Raji (cell line): ENCODE results near the gene NEK10.

Experiments
- POLR2A ChIP-seq: IDR thresholded peaks from 2 replicates; pipeline ENCODE4 v1.6.1; 2011; ENCODE audit warnings: low read depth, low read length, control low read depth; ENCODE audit not compliant: insufficient read depth

Gene NEK10

DNA sequence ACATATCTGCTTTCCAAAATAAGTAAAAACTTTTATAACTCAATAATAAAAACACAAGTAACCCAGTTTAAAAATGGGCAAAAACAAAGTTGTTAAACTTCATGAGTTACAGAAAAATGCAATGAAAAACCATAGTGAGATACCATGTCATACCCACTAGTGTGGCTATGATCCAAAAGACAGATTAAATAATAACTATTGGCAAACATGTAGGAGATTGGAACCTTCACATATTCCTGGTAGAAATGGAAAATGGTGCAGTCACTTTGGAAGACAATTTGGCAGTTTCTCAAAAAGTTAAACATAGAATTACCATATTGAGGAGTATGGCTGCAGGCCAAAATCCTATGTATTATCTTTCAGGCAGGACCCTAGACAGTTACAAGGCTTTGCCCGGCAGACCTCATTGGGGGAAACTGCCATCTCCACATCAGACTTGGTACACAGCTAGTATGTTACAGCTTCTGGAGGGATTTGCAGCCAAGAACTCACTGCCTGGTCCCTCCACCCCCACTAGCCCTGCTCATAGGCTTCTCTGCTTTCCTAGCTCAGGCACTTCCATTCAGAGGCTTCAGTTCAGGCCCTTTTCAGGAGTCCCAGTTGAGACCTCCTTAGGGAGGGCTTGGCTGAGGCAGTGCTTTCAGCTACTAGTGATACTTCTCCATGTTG, 147.8 kb downstream of the NEK10 start:
- no peak for TF ChIP-seq POLR2A

DNA sequence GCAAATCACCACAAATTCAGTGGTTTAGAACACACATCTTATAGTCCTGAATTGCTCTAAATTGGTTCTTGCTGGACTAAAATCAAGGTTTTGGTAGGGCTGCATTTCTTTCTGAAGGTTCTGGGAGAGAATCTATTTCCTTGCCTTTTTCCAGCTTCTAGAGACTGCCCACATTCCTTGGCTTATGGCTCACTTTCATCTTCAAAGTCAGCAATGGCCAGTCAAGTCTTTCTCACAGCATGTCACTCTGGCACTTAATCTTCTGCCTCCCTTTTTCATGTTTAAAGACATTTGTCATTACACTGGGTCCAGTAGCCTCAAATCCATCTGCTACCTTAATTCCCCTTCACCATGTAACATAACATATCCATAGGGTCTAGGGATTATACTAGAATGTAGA, 149.0 kb downstream of the NEK10 start:
- TF ChIP-seq POLR2A: no peak

DNA sequence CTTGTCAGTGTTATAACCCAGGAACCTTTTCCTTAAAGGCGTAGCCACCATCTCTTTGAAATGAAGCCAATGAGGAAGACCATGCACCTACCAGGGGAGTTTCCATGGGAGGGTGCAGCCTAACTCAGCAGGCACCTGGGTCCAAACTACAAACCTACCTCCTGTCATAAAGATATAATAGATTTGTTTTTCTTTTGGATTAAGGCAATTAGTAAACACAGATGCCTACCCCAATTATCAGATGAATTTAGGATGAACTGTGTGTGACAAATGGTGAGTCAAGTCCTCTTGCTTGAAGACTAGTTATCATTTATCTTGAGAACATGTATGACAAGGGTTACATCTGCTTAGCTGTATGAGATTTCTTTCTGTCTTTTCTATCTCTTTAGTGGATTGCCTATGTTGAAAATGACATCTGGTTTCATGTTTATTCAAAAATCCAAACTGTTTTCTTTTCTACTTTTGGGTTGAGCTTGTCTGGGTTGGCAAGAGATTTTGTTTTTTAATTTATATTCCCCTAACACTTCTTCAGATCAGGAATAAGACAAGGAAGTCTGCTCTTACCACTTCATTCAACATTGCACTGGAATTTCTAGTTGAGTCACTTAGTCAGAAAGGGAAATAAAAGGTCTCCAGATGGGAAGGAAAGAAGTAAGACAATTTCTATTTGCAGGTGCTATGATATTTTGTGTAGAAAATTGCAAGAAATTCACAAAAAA, 149.9 kb downstream of the NEK10 start:
- TF ChIP-seq POLR2A: no peak

DNA sequence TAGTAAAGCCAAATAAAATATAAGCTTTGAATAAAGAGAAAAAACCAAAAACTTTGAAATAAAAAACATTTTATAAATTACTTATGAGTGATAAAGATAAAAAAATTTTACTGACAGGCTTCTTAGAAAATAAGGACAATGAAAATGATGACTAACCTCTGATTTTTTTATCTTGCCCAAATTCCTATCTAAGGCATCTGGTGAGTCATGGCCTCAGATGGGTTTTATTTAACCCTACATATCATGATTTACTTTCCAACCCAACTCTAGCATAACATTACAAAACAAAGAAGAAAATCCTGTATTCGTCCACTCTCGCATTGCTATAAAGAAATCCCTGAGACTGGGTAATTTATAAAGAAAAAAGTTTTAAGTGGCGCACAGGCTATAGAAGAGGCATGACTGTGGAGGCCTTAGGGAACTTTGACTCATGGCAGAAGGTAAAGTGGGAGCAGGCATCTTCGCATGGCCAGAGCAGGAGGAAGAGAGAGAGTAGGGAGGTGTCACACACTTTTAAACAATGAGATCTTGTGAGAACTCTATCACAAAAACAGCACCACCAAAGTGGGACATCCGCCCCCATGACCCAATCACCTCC, 152.1 kb downstream of the NEK10 start:
- no peak for TF ChIP-seq POLR2A

DNA sequence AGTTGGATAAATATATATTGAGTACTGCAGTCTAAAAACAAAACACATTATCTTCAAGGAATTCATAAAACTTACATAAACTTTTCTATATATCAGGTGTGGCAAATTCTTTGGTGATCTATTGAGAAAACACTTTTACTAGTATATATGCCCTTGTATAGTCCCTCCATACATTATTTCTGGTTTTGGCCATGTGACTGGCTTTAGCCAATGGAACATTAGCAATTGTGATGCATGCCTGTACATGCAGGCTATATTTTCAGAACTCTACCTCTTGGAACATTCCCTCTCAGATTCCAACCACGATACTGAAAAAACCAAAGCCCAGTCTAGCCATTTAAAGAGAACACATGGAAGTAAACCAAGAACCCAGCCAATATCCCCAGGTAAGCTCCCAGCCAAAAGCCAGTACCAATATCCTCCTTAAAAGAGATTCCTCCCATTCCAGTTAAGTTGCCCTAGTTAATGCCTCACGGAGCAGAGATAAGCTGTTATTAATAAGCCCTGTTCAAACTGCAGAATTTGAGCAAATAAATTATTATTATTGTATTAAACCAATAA, 152.8 kb downstream of the NEK10 start:
- TF ChIP-seq POLR2A: no peak

DNA sequence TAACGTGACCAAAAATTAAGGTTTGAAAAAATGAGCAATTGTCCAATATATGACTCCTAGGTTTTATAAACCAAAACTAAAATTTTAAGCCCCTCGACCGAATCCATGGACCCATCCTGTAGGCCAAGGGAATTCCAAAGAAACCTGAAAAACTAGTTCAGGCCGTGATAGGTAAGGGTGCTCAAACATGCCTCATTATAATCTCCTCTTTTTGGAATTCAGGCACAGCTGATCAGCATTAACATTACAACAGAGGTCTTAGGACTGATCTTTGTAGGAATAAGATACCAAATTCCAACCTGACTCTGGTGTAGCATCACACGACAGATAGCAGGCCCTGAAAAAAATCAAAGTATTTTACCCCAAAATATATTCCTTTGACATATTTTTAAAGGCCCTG, 155.7 kb downstream of the NEK10 start:
- TF ChIP-seq POLR2A: no peak

DNA sequence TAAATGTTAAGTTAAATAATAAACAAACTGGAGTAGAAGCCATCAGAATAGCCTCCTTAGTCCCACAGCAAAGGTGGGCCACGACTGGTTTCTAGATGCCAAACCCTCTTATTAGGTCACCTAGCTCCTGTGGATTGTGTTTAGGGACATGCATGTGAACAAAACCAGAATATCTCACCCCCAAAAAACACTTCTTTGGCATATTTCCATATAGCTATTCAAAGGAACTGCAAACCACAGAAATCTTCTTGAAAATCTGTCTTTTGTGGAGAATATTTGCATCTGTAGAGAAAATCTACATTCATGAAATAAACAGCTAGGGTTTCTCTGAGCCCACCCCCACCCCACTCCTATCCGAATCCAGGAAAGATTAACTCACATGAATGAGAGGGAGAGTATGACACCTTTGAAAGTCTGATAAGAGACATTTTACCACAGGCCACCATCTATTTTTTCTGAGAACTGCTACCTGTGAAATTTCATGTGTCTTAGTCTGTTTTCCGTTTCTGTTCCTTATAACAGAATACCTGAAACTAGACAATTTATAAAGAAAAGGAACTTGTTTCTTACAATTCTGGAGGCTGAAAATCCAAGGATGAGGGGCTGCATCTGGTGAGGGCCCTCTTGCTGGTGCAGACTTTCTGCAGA, 159.4 kb downstream of the NEK10 start:
- TF ChIP-seq POLR2A: no peak

DNA sequence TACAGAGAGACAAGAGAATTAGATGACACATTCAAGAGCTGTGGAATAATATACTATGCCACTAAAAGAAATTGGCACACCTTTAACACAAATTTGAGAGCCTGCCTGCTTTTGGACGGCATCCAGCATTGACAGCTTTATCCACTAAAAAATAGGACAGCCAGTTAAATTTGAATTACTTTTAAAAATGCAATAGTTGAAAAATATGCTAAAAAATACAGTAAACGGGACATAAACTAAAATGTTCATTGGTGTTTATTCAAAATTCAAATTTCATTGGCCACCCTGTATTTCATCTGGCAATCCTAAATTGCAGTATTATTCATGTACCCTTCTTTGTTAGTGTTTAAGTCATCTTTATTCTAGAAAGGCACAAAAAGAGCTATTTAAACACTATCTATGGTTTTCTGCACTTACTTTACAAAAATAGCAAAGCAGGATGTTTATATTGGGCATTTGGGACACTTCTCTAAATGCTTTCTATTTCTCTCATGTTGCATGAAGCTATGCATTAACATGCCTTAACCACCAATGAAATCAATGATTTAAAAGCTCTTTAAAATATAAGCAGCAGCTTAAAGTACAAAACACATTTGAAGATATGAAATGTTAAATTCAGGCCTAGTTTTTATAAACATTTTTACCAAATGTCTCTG, 160.1 kb downstream of the NEK10 start:
- no peak for TF ChIP-seq POLR2A

DNA sequence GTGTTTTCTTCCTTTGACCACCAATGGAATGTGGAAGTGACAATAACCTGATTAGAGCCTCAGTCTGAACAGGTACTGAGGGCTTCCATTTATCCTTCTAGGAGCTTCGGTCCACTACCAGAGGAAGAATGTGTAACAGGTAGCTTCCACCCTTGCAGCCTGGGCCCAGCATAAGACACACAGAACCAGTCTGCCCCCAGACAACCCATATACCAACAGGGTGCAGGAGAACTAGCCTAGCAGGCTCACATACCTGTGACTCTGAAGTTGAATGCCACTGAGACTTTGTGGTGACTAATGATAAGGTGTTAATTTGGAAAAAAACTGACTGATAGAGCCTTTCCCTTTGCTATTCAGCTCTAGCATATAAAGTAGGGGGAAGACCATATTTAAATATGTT, 166.2 kb downstream of the NEK10 start:
- TF ChIP-seq POLR2A: no peak

DNA sequence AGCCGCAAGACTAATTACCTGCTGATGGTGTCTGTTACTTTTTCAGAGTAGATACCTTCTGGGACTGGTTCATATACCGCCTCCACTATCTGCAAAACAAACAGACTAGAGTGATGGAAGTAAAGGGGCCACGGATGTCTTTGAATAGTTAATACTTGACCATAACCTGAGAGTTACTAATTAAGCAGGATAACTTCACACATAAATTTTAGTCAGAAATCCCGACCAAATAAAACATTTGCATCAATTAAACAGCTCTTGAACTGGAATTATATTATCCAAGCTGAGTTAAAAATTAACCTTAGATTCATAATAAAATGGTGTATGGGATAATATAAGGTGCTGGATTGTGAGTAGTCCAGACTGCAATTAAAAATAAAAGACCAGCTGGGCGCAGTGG, 167.7 kb downstream of the NEK10 start:
- TF ChIP-seq POLR2A: no peak

DNA sequence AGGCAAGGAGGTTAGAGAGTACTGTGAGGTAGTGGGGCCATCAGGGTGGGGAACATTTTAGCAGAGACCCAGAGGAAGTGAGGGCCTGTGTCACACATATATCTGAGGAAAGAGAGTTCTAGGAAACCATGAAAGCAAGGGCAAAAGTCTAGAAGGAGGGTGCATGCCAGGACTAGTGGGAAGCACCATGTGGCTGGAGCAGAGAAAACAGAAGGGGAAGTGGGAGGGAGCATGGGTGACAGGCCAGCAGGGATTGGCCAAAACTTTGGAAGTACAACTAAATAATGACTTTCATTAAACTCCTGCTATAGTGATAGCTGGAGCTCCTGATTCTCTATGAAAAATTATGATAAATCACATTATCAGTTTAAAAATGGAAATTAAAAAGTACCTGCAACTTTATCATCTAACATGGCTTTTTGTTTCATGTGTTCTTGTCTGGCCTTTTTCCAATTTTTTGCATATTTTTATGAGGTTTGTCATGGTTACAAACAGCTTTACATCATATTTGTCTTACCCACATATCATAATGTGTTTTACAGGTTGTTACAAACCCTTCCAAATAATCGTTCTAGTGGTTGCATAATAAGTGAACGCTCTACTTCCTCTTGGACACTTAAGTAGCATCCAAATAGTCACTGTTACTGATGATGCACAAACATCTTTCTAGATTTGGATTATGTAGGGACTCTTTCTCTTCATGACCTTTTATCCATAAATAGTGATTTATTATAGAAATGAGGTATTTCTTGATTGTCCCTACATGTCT, 168.3 kb downstream of the NEK10 start:
- no peak for TF ChIP-seq POLR2A

DNA sequence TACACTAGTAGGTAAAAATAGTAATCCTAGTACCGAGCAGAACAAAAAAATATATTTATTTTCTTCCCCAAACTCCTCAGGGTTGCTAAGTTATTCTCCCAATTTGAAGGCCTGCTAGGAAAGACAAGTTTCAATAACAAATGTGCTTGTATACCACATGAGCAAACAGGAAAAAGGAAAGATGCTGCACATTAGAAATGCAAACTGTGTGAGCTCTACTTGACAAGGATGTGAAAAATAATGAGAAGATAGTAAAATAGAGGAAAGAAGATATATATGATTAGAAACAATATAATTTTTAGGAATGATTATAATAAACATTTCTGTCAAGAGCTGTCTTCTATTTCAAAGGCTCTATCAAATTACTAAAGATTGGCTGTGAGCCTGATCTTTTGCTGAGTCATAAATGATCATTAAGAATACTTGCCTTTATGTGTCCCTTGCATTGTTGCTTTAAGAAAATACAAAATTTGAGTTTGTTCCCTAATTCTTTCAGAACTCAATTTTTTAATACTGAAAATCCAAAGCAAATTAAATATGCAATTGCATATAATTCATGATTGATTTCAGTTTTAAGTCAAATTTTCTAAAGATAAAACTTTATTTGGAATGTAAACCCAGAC, 174.2 kb downstream of the NEK10 start:
- TF ChIP-seq POLR2A: no peak

DNA sequence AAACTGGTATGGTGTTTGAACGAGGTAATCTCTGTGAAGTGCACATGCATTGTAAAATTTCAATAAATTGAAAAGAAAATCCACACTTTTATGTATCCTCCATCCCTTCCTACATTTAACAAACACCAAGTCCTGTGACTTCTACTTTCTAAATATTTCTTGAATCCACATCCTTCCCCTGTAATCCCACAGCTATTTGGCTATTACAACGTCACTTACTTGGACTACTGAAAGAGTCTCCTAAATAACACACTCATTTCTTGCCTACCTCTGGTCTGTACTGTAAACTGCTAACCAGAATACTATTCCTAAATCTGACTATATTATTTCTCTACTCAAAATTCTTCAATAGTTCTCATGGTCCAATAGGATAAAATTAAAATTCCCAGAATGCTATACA, 176.1 kb downstream of the NEK10 start:
- TF ChIP-seq POLR2A: no peak

DNA sequence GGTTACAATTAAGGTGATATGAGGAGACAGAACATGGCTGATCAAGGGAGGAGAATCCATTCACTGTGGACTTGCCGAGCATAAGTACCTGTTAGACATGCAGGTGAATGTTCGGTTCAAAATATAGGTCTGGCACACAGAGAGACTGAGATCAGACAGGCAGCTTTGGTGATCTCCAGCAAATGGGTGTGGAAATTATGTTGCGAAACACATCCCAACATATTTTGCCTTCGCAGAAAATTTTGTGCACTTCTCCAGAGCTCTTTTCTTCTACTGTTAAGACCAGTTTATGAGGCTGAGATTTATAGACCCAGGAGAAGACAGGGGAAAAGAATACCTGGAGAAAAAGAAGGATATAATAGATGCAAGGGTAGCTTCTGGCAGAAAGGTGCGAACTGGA, 183.2 kb downstream of the NEK10 start:
- TF ChIP-seq POLR2A: no peak
